Neuron (in vitro differentiated cells): Measurements from ENCODE around the gene APH1A.
"Not testable (repeated sequence)": the region's sequence is repeated elsewhere in the genome, so short reads cannot be mapped to it uniquely, and the experiment has no call there.

Experiments used
- H2AFZ ChIP-seq: one replicate; pipeline ENCODE4 v1.6.1; 2013; ENCODE audit warnings: low read depth, mild to moderate bottlenecking, inconsistent platforms, low read length, moderate library complexity
- H3K27me3 ChIP-seq: one replicate; pipeline ENCODE4 v1.6.1; 2013; ENCODE audit warnings: low read length; ENCODE audit not compliant: insufficient read depth
- H3K36me3 ChIP-seq: one replicate; pipeline ENCODE4 v1.6.1; 2013; ENCODE audit warnings: low read length; ENCODE audit not compliant: insufficient read depth
- H3K4me1 ChIP-seq: one replicate; pipeline ENCODE4 v1.6.1; 2013; ENCODE audit warnings: low read length; ENCODE audit not compliant: insufficient read depth
- H3K4me3 ChIP-seq: 2 replicates; pipeline ENCODE4 v1.5.1; 2013; ENCODE audit warnings: mild to moderate bottlenecking, low read length, moderate library complexity
- H3K9me3 ChIP-seq: one replicate; pipeline ENCODE4 v1.6.1; 2013; ENCODE audit warnings: low read length

Gene APH1A

DNA sequence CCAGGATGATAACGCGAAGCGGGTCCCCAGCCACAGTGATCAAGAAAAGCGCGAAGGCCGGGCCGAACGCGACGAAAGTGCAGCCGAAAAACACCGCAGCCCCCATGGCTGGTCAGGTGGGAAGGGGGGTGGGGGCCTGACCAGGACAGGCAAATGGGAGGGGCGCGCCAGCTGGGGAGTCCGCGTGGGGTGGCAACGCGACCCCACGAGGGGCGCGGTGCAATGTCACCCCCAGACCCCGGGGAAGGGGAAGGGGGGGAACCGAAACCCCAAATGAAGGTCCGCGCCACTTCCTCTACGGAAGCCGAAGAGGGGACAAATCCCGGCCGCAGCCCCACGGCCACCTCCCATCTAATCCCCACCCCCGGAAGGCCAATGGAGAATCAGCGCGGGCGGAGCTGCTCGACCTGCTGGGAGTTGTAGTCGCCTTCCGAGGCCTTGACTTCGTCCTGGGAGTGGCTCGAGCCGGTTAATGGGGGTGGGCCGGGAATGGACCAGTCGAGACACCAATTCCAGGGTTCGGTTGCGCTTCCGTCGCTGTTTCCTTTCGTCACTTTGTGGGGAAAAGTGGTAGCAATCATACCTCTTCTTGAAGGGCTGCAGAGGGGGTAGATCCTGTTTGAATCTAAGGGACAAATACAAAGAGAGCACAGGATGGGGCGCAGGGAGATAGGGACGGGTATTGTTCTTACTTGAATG, at the start of gene APH1A:
Gene APH1A (minus strand): TSS at position 312 of the 699 bp plus-strand sequence. CDS start 206 bp downstream, at position 106.
- H2AFZ ChIP-seq = peak within 1 kb of the TSS; percentile 35
- H3K36me3 ChIP-seq = peaks cover 34% of the 10 kb centered on the region
- H3K4me3 ChIP-seq = peak within 1 kb of the TSS; percentile 83
- no peaks in the 10 kb centered on the region for H3K9me3 ChIP-seq
- H3K27me3 ChIP-seq = no peaks in the 10 kb centered on the region
- peaks cover 27% of the 10 kb centered on the region for H3K4me1 ChIP-seq

GRCh38 chr1:150314691-150315090, 45.9 kb upstream of the APH1A start:
- not testable (repeated sequence) for H3K27me3 ChIP-seq, H3K36me3 ChIP-seq, H2AFZ ChIP-seq, H3K4me1 ChIP-seq, H3K4me3 ChIP-seq, H3K9me3 ChIP-seq

DNA sequence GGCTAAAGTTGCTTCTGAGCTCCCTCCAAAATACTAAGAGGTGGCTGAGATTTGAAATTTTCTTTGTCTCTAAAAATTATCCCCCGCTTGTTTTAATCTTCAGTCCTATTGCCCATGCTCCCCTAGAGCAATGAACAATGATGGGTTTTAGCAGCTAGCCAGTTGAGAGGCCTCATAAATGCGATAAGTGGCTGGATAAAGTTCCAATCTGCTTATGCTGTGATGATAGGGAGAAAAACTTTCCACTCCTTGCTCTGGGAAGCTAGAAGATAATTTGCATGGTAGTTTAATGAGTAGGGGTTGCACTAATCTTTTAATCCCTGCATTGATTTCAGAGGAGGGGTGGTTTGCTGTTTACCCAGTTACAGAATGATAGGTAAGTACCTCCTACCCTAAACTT, 42.9 kb upstream of the APH1A start:
- Histone ChIP-seq H3K27me3 (no peaks in the 10 kb centered on the region), H2AFZ (no peak overlapping the region), H3K4me1 (no peaks in the 10 kb centered on the region)

DNA sequence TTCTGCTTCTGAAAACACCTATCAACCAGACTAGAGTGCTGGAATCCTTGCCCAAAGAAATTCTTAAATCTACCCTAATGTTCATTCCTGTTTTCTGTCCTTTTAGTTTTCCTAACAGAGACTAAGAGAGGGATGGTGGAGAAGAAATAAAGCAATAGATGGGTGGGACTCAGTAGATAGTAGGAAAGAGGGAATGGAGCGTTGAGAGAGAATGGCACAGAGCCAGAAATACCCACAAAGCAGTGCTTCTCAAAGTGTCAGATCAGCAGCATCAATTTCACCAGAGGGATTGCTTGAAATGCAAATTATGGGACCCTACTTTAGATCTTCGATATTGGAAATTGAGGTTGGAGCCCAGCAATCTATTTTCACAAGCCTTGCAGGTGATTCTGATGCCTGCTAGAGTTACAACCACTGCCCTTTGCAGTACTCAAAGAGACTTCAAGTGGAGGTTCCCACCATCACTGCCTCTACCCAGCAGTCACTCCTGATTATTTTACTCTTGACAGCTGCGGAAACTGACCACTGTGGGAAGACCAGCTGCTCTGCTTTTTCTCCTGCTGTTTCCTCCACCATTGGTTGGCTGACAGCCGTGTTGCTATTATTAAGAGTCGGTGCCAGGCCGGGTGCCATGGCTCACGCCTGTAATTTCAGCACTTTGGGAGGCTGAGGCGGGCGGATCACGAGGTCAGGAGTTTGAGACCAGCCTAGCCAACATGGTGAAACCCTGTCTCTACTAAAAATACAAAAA, 41.1 kb upstream of the APH1A start:
- Histone ChIP-seq H3K27me3 (no peaks in the 10 kb centered on the region), H3K36me3 (peaks cover 22% of the 10 kb centered on the region), H3K9me3 (no peaks in the 10 kb centered on the region), H3K4me1 (no peaks in the 10 kb centered on the region), H3K4me3 (no peak overlapping the region), H2AFZ (no peak overlapping the region)

More for the DNA sequence above, 42.9 kb upstream of the APH1A start:
- Histone ChIP-seq H3K36me3 (peaks cover 16% of the 10 kb centered on the region), H3K9me3 (no peaks in the 10 kb centered on the region), H3K4me3 (no peak overlapping the region)

GRCh38 chr1:150308585-150308984, 39.8 kb upstream of the APH1A start:
- not testable (repeated sequence) for H3K27me3 ChIP-seq, H2AFZ ChIP-seq, H3K4me3 ChIP-seq, H3K9me3 ChIP-seq, H3K4me1 ChIP-seq
- H3K36me3 ChIP-seq = peaks cover 31% of the 10 kb centered on the region

- peaks cover 60% of the 10 kb centered on the region for H3K36me3 ChIP-seq
- H2AFZ ChIP-seq = no peak overlapping the region
- H3K4me3 ChIP-seq = no peak overlapping the region
- H3K9me3 ChIP-seq = no peaks in the 10 kb centered on the region
- H3K4me1 ChIP-seq = no peaks in the 10 kb centered on the region
- no peaks in the 10 kb centered on the region for H3K27me3 ChIP-seq
These were observed 34.1 kb upstream of the APH1A start for GRCh38 chr1:150302902-150303301.

GRCh38 chr1:150302338-150302737, 33.5 kb upstream of the APH1A start:
- H3K36me3 ChIP-seq = peaks cover 60% of the 10 kb centered on the region
- no peaks in the 10 kb centered on the region for H3K27me3 ChIP-seq
- no peaks in the 10 kb centered on the region for H3K4me1 ChIP-seq
- no peak overlapping the region for H2AFZ ChIP-seq
- H3K4me3 ChIP-seq = no peak overlapping the region
- no peaks in the 10 kb centered on the region for H3K9me3 ChIP-seq

DNA sequence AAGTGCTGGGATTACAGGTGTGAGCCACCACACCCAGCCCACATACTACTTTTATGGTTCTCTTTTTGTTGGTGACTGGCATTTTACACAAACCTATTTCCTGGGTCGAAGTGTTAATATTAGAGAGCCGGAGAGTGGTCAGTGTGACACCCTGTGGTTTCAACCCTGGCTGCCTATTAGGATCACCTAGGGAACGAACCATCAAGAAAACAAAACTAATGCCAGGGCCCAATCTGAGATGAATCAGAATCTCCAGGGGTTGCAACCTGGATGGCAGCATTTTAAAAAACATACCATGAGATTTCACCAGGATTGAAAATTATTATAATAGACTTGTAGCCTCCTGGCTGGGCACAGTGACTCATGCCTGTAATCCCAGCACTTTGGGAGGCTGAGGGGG, 30.9 kb upstream of the APH1A start:
- peaks cover 65% of the 10 kb centered on the region for H3K36me3 ChIP-seq
- no peak overlapping the region for H3K4me3 ChIP-seq

DNA sequence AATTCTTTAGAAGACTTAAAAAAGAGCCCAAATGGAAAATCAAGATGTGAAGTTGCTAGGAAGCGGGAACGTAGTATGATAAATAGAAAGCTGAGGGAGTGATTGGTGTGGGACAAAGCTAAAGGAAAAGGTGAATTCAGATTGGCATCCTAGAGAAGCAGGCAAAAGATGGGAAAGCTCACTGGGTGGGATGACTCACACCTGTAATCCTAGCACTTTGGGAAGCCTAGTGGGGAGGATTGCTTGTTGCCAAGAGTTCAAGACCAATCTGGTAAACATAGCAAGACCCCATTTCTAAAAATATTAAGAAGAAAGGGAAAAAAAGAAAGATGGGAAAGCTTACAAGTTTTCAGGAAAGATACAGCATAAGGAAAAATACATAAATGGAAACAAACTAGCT, 26.7 kb upstream of the APH1A start:
- no peaks in the 10 kb centered on the region for H3K9me3 ChIP-seq
- no peaks in the 10 kb centered on the region for H3K27me3 ChIP-seq
- H3K4me3 ChIP-seq = no peak overlapping the region
- peaks cover 32% of the 10 kb centered on the region for H3K36me3 ChIP-seq
- no peak overlapping the region for H2AFZ ChIP-seq
- peaks cover 21% of the 10 kb centered on the region for H3K4me1 ChIP-seq

More for the DNA sequence above, 30.9 kb upstream of the APH1A start:
- Histone ChIP-seq H3K9me3 (no peaks in the 10 kb centered on the region), H2AFZ (no peak overlapping the region), H3K27me3 (no peaks in the 10 kb centered on the region), H3K4me1 (peaks cover 4% of the 10 kb centered on the region)

- H3K4me3 ChIP-seq = peak within 1 kb of the TSS; percentile 100
- H3K9me3 ChIP-seq = no peaks in the 10 kb centered on the region
- H3K36me3 ChIP-seq = peaks cover 26% of the 10 kb centered on the region
- H3K27me3 ChIP-seq = no peaks in the 10 kb centered on the region
- H2AFZ ChIP-seq = peak within 1 kb of the TSS; percentile 78
- peaks cover 21% of the 10 kb centered on the region for H3K4me1 ChIP-seq
These were observed 24.8 kb upstream of the APH1A start, which contains the start of gene MRPS21 for GRCh38 chr1:150293433-150294253. Gene MRPS21 (plus strand): TSS chr1:150293861. CDS start chr1:150294367, 506 bp downstream.

GRCh38 chr1:150288822-150289221, 20.0 kb upstream of the APH1A start:
- Histone ChIP-seq H3K27me3 (no peaks in the 10 kb centered on the region), H3K9me3 (no peaks in the 10 kb centered on the region), H3K4me3 (no peak overlapping the region), H3K36me3 (no peaks in the 10 kb centered on the region), H3K4me1 (peaks cover 8% of the 10 kb centered on the region), H2AFZ (no peak overlapping the region)

- Histone ChIP-seq H3K27me3 (no peaks in the 10 kb centered on the region), H3K4me1 (peaks cover 6% of the 10 kb centered on the region), H3K36me3 (no peaks in the 10 kb centered on the region), H3K9me3 (no peaks in the 10 kb centered on the region), H3K4me3 (no peak overlapping the region), H2AFZ (no peak overlapping the region)
These were observed 19.6 kb upstream of the APH1A start for GRCh38 chr1:150288382-150288781.

GRCh38 chr1:150283260-150283659, 14.4 kb upstream of the APH1A start:
- H2AFZ ChIP-seq = no peak overlapping the region
- peak overlapping the region; percentile 54 for H3K4me3 ChIP-seq
- H3K4me1 ChIP-seq = no peaks in the 10 kb centered on the region
- H3K9me3 ChIP-seq = no peaks in the 10 kb centered on the region
- H3K36me3 ChIP-seq = peaks cover 15% of the 10 kb centered on the region
- H3K27me3 ChIP-seq = no peaks in the 10 kb centered on the region
